LoVo (cell line): Measurements from ENCODE around the gene DTWD2.
A peak's percentile ranks its signal among the peaks of the same experiment; 100 is the strongest.
"Not testable (repeated sequence)": the region's sequence is repeated elsewhere in the genome, so short reads cannot be mapped to it uniquely, and the experiment has no call there.

Source experiments
- DNase-seq: peaks from one replicate; pipeline ENCODE4 v3.0.0-alpha.2; 2016; ENCODE audit warnings: low spot score

Gene DTWD2

DNA sequence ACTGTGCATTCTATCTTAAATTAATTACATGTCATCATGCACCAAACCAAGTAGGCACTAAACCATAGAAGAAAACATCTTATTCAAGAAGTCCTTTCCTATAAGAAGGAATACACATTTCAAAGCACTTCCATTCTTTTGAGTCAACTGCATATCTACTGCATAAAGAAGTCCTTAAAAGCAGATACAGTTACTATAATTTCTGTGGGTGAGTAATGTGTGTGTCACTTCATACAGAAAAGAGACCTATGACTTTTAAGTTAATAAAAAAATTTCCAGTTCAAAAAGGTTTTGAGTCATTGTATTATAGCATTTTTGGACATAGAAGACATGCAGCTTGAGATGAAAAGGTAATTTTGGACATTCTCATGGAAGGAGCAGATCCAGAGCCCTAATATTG, 125.0 kb downstream of the DTWD2 start:
- DNase-seq = no peak

DNA sequence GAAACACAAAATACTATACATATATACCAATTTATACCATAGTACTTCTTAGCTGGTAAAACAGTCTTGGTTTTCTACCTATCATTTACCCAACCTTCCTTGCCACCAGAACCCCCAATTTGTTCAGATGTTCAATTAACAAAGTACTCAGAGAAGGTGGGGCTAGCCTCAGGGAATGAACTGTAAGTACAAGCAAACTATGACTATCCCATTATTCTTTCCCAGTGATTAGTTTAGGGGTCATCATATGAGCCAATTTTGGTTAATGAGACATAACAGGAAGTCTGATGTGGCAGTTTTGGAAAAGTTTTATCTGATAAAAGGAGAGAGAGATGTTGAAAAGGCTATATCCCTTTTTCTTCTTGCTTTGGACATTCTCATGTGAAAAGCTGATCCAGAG, 125.8 kb downstream of the DTWD2 start:
- no peak for DNase-seq

DNA sequence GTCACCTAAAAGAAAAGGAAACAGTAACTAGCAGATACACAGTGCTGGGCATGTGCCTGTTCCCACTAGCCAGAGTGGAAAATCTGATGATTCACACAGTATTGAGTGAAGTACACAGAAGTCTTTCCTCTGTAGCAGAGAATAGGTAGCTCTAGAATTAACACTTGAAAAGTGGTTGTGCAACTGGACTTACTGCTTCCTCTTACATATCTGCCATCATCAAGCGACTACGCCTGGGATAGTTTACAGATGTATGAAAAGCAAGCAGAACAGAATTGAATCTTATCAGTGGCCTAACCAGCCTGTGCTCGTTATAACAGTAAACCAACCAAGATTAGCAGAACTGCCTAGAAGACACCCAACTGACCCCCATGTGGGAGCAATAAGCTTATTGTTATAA, 130.6 kb downstream of the DTWD2 start:
- no peak for DNase-seq

DNA sequence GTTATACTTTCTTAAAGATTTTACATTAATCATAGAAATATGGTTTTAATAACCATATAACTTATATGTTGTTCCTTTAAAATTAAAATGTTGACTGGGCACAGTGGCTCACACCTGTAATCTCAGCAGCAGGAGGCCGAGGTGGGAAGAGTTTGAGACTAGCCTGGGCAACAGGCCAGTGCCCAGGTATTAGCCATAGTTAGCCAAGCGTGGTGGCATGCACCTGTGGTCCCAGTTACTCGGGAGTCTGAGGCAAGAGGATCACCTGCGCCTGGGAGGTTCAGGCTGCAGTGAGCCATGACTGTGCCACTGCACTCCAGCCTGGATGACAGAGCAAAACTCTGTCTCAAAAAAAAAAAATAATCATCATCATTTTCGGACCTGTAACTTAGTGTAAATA, 133.5 kb downstream of the DTWD2 start:
- DNase-seq = no peak

DNA sequence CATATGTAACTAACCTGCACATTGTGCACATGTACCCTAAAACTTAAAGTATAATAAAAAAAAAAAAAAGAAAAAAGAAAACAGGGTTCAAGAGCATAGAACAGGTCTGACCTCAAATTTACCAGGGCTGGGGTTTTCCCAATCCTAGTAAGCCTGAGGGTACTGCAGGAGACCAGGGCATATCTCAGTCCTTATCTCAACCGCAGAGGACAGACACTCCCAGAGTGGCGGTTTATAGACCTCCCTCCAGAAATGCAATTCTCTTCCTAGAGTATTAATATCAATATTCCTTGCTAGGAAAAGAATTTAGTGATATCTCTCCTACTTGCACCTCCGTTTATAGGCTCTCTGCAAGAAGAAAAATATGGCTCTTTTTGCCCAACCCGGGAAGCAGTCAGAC, 136.6 kb downstream of the DTWD2 start:
- not testable (repeated sequence) for DNase-seq

DNA sequence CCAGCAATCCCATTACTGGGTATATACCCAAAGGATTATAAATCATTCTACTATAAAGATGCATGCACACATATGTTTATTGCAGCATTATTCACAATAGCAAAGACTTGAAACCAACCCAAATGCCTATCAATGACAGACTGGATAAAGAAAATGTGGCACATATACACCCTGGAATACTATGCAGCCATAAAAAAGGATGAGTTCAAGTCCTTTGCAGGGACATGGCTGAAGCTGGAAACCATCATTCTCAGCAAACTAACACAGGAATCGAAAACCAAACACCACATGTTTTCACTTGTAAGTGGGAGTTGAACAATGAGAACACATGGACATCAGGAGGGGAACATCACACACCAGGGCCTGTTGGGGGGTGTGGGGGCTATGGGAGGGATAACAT, 138.8 kb downstream of the DTWD2 start:
- DNase-seq = not testable (repeated sequence)

DNA sequence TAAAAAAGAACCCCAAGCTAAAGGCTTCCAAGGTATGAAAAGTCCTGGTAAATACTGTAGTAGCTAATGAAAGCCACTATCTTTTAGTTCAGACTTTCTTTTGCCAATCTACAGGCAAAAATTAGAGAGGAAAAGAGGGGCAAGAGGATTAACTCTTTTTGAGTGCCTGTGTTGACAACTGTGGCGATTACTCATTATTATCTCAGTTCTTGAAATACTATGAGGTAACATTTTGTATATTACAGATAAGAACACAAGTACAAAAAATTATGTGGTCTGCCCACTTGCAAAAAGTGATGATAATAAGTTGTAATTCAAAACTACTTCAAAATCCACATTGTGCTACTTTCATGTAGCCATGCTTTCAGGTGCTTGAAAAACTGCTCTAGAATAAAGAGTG, 144.0 kb downstream of the DTWD2 start:
- DNase-seq = no peak

DNA sequence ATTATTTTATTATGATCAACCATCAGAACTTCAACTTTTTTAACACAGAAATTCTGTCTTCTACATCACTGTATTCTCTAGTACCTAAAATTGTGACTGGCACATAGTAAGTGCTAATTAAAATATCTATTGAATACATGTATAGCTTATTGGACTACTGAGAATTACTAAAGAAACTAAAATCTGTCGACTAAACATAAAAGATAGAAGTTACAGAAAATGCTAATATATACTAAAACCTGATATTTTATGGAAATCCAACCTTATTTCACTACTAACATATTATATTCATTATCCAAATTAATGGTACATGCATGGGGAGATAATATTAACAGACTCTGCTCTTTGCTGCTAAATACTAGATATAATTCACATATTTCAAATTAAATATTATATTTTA, 153.6 kb downstream of the DTWD2 start:
- DNase-seq = no peak

DNA sequence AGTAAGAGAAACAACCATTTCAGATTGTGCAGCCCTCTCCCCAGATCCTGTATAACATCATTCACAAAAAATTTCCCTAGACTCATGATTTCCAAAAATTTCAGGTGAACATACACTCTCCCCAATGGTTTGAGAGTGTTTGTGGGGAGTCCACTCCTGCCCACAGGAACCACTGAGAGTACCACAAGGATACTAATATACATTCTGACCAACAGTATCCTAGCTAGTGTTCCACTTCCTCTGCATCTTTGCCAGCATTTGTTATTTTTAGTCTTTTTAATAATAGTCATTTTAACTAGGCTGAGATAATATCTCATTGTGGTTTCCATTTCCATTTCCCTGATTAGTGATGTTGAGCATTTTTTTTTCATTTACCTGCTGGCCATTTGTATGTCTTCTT, 155.4 kb downstream of the DTWD2 start:
- no peak for DNase-seq

DNA sequence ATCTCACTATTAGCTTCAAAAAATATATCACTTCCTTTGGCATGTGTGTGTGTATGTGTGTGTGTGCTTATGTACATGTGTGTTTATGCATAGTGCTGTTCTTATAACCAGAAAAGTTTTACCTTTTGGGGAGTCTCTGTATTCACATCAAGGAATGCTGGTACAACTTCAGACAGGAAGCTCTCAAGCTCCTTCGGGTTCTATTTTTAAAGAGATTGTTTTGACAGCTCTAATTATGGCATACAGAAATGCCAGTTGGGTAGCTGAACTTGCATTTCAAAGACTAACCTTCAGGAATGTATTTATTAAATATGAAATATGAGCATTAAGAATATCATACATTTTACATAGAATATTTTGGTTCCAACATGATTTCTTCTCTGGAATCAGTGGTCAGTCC, 163.1 kb downstream of the DTWD2 start:
- DNase-seq = no peak

DNA sequence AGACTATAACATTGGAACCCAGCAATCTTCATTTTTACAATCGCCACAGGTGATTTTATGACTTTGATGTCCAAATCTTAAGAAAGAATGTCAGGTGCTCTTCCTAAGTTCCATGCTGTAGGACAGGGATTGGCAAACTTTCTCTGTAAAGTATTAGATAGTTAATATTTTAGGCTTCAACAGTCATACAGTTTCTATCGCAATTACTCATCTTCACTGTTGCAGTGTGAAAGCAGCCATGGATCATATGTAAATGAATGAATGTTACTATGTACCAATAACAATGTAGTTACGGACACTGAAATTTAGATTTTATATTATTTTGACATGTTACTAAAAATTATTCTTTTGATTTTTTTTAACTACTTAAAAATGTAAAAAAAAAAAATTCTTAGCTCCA, 169.7 kb downstream of the DTWD2 start:
- DNase-seq = no peak

DNA sequence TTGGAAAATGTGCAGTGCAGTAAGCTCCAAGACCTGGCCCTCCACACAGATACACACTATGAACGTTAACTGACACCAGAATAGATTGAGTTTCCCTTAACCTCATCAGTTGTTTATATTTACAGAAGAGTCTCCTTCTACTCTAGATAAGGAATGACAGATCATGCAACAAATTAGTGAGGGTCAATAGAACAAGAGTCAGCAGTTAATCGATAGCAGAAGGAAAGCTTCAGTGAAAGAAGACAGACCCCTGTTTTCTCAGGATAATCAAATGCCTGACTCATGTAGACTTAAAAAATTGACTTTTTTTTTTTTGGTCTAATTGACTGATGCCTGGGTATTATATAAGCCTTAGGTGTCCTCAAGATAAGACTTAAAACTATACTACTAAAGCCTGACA, 179.9 kb downstream of the DTWD2 start:
- no peak for DNase-seq

DNA sequence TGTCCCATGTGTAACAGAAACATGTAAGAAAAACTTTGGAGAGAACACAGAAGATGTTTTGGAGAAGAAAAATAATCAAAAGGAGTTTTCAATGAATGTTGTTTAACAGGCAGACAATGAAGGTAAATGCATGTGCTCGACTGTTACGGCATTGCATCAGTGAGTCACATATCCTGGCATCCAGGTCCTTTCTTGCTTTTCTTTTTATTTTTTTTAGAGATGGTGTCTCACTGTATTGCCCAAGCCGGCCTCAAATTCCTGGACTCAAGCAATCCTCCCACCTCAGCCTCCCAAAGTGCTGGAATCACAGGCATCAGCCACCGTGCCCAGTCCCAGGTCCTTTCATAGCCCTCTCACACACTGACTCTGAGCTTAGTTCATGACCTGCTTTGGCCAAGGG, 181.8 kb downstream of the DTWD2 start:
- DNase-seq = no peak

DNA sequence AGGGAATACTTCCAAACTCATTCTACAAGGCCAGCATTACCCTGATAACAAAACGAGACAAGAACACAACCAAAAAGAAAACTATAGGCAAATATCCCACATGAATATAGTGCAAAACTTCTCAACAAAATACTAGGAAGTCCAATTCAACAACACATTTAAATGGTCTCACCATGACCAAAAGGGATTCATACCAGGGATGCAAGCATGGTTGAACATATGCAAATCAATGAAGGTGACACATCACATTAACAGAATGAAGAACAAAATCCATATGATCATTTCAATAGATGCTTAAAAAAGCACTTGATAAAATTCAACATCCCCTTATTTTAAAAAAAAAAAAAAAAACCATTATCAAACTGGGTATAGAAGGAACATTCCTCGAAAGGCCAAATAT, 186.0 kb downstream of the DTWD2 start:
- no peak for DNase-seq

DNA sequence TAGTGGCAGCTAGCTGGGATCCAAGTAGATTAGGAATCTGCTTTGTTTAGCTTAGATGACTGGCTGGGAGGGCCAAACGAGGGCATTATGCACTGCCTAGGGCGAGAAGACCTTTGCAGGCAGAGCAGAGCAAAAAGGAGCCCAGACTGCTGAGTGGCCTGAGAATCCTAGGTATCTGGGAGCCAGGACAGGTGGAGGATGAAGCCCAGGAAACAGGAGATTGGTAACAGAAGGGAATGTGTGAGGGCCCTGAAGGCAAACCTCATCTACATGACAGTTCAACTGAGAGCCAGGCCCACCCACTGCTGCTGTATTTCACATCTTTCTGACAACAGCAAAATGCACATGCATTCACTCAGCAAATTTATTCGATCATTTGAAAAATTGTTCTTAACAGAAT, 192.3 kb downstream of the DTWD2 start:
- DNase-seq = no peak

DNA sequence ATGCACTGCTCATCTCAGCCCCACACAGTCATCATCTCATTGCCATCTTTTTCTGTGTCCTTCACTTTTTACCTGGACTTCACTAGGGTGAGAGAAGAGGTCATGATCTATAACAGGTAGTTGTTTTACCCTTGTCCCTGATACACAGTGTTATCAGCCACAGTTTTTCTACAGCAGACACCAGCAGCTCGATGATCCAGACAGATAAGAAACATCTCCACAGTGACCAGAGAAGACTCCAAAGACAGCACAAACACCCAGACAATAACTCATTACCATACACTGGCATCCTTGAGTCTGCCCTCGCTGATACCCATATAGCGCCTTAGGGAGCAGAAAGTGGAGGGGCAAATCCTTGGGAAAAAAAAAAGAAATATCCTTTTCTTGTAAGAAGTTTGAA, 194.1 kb downstream of the DTWD2 start:
- DNase-seq = no peak

DNA sequence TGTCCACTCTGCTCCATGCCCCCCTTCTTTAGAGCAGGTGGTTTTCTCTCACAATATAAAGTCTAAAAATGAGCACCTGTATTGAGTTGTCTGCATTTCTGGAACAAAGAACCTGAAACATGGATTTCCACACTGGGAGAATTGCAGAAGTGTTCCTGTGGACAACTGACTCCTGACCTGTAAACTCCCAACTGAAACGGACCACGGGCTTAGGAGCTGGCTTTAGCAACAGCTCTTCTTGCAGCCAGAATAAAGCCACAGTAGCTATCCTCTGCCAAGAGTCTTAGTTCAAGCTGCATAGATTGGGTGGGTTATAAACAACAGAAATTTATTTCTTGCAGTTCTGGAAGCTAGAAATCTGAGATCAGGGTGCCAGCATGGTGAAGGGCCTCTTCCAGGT, 194.7 kb downstream of the DTWD2 start:
- DNase-seq = no peak

DNA sequence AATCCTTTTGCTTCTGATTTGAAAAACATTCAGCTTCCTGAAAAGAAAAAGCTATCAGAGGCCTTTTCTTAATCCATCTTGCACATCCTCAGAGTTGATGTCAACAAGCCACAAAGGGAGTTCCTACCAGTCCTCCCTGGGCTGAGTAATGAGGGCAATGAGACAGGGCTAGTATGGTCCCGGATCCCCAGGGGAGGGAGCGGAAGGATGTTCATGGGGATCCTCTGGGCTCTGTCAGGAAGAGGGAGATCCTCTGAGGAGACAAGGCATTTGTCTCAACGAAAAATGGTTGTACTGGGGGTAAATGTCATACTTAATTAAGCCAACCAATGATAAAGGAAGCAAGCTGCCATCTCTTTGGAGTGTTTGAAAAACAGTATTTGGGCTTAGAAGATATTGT, 195.3 kb downstream of the DTWD2 start:
- no peak for DNase-seq

DNA sequence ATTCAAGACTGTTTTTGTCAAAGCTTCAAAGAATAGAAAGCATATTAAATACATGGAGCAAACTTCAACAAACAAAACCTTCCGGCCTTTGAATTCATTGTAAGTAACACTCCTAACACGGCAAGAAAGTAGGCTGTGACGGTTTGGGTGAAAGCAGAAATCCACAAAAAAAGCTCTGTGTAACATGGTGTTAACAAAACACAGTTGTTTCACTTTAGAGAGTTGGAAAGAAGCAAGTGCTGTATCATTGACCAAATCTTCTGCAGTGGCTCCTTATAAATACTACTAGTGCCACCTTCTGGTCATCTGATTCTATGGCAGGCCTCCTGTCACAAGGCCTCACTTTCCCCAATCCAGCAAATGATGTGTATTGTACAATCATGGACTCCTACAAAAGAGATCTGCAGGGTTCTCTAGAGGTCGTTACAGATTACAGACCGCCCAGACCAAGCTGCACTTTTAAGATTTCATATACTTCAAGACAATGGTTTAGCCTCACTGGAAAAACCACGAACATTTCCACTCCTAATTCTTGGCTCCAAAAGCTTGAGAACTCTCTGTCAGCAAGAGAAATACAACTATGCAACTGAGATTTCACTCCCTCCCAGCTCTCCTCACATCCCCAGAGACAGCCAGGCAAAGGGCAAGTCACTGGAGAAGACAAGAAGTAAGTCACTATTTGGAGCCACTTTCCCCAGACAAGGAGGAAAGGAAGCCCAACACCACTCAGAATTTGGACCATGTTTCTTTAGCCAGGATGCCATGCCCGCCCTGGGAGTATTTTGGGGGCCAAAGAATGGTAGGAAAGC, 196.2 kb downstream of the DTWD2 start:
- peak; percentile 68 for DNase-seq

DNA sequence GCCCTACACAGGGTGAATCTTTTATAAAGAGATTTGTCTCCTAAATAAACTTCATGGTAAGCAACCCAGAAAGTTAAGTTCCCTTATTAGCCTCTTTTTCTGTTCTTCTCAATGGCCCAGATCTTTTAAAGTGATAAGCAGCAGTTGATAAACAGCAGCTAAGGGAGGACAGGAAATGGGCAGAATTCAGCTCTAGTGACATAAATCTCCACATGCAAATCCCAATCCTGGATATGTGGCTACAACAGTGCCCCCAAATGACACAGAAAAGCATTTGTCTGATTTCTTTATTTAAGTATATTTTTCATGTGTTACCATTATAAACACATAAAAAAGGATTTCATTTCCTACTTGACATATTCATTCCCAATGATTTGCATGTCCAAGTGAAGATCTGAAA, 199.0 kb downstream of the DTWD2 start:
- no peak for DNase-seq

DNA sequence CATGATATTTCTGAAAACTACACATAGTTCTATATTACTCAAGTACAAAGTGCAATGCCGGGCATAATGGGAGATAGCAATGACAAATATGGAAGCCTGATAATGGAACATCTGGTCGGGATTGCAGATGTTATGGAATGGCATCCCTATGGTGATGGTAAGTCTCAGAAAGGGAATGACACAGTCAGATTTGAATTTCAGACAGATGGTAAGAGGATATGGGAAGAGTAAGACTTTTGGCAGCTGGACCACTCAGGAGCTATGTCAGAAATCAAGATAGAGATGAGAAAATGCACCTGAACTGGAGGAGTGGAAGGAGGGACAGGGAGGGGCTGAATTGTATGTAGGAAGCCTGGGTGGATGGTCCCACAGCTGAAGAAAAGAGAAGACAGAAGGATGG, 200.0 kb downstream of the DTWD2 start:
- DNase-seq = no peak
